KG1 (cell line): Measurements from ENCODE around the gene OSGIN1.
"Not testable (repeated sequence)": the region's sequence is repeated elsewhere in the genome, so short reads cannot be mapped to it uniquely, and the experiment has no call there.

Experiments used
- DNase-seq: peaks from one replicate; lab custom pipeline; 2025; lab: John Stamatoyannopoulos, UW

OSGIN1 gene

GRCh38 chr16:83940630-83941378 lies 12.2 kb upstream of the OSGIN1 start:
- no peak for DNase-seq

- DNase-seq: not testable (repeated sequence)
These were observed 11.5 kb upstream of the OSGIN1 start for GRCh38 chr16:83941546-83941945.

GRCh38 chr16:83942074-83942473 lies 11.0 kb upstream of the OSGIN1 start:
- DNase-seq: no peak

- DNase-seq: no peak
These were observed 10.1 kb upstream of the OSGIN1 start for GRCh38 chr16:83942815-83943515.

- DNase-seq: no peak
These were observed 9.5 kb upstream of the OSGIN1 start for GRCh38 chr16:83943516-83944050.

GRCh38 chr16:83945587-83945986 lies 7.5 kb upstream of the OSGIN1 start:
- no peak for DNase-seq

GRCh38 chr16:83946154-83946780 lies 6.8 kb upstream of the OSGIN1 start:
- DNase-seq: no peak

GRCh38 chr16:83946781-83947566 lies 6.1 kb upstream of the OSGIN1 start:
- DNase-seq: no peak

- no peak for DNase-seq
These were observed 5.3 kb upstream of the OSGIN1 start for GRCh38 chr16:83947642-83948234.

GRCh38 chr16:83948914-83949723 lies 3.9 kb upstream of the OSGIN1 start:
- no peak for DNase-seq

GRCh38 chr16:83949724-83950001 lies 3.4 kb upstream of the OSGIN1 start:
- DNase-seq: no peak

- not testable (repeated sequence) for DNase-seq
These were observed 2.1 kb upstream of the OSGIN1 start for GRCh38 chr16:83950862-83951399.

- no peak for DNase-seq
These were observed 1.5 kb upstream of the OSGIN1 start for GRCh38 chr16:83951544-83951943.

GRCh38 chr16:83952587-83952939 lies 477 bp upstream of the OSGIN1 start:
- DNase-seq: no peak

GRCh38 chr16:83953796-83954576 lies 946 bp downstream of the OSGIN1 start:
- DNase-seq: peak; percentile 23

GRCh38 chr16:83954577-83955016 lies 1.6 kb downstream of the OSGIN1 start:
- DNase-seq: no peak

- DNase-seq: no peak
These were observed 2.4 kb downstream of the OSGIN1 start for GRCh38 chr16:83955218-83956130.

- DNase-seq: peak; percentile 15
These were observed 3.6 kb downstream of the OSGIN1 start for GRCh38 chr16:83956336-83957289.
